Activated gamma-delta T cell treated with Interleukin-2 at 50 U/mL for 16 hours (primary cell): ENCODE data around the gene RBM19.

ENCODE experiments used
- DNase-seq: peaks from one replicate; pipeline ENCODE4 v3.0.0-alpha.2; 2020

Gene RBM19

GRCh38 chr12:113988976-113989375, 22.9 kb upstream of the RBM19 start:
- no peak for DNase-seq

GRCh38 chr12:113988064-113988451, 21.9 kb upstream of the RBM19 start:
- no peak for DNase-seq

GRCh38 chr12:113987261-113988063, 21.3 kb upstream of the RBM19 start:
- no peak for DNase-seq

- DNase-seq = no peak
Measured at GRCh38 chr12:113984464-113984863, 18.3 kb upstream of the RBM19 start.

GRCh38 chr12:113983777-113984448, 17.8 kb upstream of the RBM19 start:
- DNase-seq = no peak

GRCh38 chr12:113983265-113983664, 17.1 kb upstream of the RBM19 start:
- no peak for DNase-seq

GRCh38 chr12:113981876-113982275, 15.8 kb upstream of the RBM19 start:
- no peak for DNase-seq

- no peak for DNase-seq
Measured at GRCh38 chr12:113980537-113981337, 14.6 kb upstream of the RBM19 start.

- DNase-seq = no peak
Measured at GRCh38 chr12:113980054-113980453, 13.9 kb upstream of the RBM19 start.

GRCh38 chr12:113978080-113978479, 12.0 kb upstream of the RBM19 start:
- no peak for DNase-seq

GRCh38 chr12:113974006-113974405, 7.9 kb upstream of the RBM19 start:
- no peak for DNase-seq

- DNase-seq = no peak
Measured at GRCh38 chr12:113973109-113973904, 7.2 kb upstream of the RBM19 start.

GRCh38 chr12:113971392-113971791, 5.3 kb upstream of the RBM19 start:
- no peak for DNase-seq

GRCh38 chr12:113970211-113970610, 4.1 kb upstream of the RBM19 start:
- DNase-seq = no peak

- no peak for DNase-seq
Measured at GRCh38 chr12:113967368-113967767, 1.2 kb upstream of the RBM19 start.

GRCh38 chr12:113962733-113963132, 3.4 kb downstream of the RBM19 start:
- DNase-seq = no peak

GRCh38 chr12:113961921-113962710, 4.0 kb downstream of the RBM19 start:
- DNase-seq = no peak

GRCh38 chr12:113960030-113960429, 6.1 kb downstream of the RBM19 start:
- DNase-seq = no peak

GRCh38 chr12:113959096-113959495, 7.0 kb downstream of the RBM19 start:
- no peak for DNase-seq

- DNase-seq = no peak
Measured at GRCh38 chr12:113958108-113958507, 8.0 kb downstream of the RBM19 start.

GRCh38 chr12:113957627-113958026, 8.5 kb downstream of the RBM19 start:
- no peak for DNase-seq
